ENCODE data around the gene TCERG1L. TPM values are rescaled to one million over a fixed set of nuclear protein-coding genes. Genes with fewer than 3 reads are reported as not detected.
"Not testable (repeated sequence)": the region's sequence is repeated elsewhere in the genome, so short reads cannot be mapped to it uniquely, and the experiment has no call there.

The TCERG1L gene
- total and polyA plus RNA-seq, 10 donors, result 0.03 to 1.2 (median 0.30) TPM; not detected in 3

GRCh38 chr10:131177431-131178327 is 133.8 kb downstream of the TCERG1L start:
- Histone ChIP-seq H3K4me3 (no peak overlapping the region), H3K36me3 (no peaks in the 10 kb centered on the region), H3K27me3 (replicated peaks in 1 of 7) (no peaks in the 10 kb centered on the region), H3K27ac (no peak overlapping the region), H3K4me1 (peaks cover 0 to 9% (median 0%) of the 10 kb centered on the region in 6 donors), H3K9me3 (peaks cover 0 to 8% (median 0%) of the 10 kb centered on the region in 8 donors)
- WGBS, 5 donors, result 71 to 81% (median 80%) methylated on average over 24 to 31 of the region's 31 CpGs
- intact Hi-C loops (cut with DNase I; ENCODE audit: low total_unique reads), result no loop called here
- DNase-seq, result peak; percentile 61
- TF ChIP-seq POLR2AphosphoS5 (IDR thresholded peaks at IDR 0.05) (peak in 1 of 3 donors; percentile 17), POLR2A (IDR thresholded peaks at IDR 0.05) (no peak)

GRCh38 chr10:131176907-131177306 is 134.6 kb downstream of the TCERG1L start:
- TF ChIP-seq CTCF (IDR thresholded peaks at IDR 0.05 in 8 of 11, conservative IDR thresholded peaks at IDR 0.05 in 3 of 11) (no peak), POLR2A (IDR thresholded peaks at IDR 0.05) (no peak), POLR2AphosphoS5 (IDR thresholded peaks at IDR 0.05) (no peak)
- H3K4me3 ChIP-seq, result no peak overlapping the region
- no peak overlapping the region for H3K27ac ChIP-seq
- intact Hi-C loops (cut with DNase I; ENCODE audit: low total_unique reads), result no loop called here
- H3K4me1 ChIP-seq, result peaks cover 0 to 9% (median 0%) of the 10 kb centered on the region in 6 donors
- WGBS, 5 donors, result 77 to 91% (median 84%) methylated on average over 8 of the region's 8 CpGs
- no peaks in the 10 kb centered on the region for H3K36me3 ChIP-seq
- no peak for DNase-seq
- peaks cover 0 to 8% (median 0%) of the 10 kb centered on the region in 8 donors for H3K9me3 ChIP-seq
- no peaks in the 10 kb centered on the region for H3K27me3 ChIP-seq (replicated peaks in 1 of 7)

GRCh38 chr10:131176324-131176723 is 135.2 kb downstream of the TCERG1L start:
- H3K4me3 ChIP-seq; H3K4me1 ChIP-seq; H3K36me3 ChIP-seq; H3K9me3 ChIP-seq; H3K27me3 ChIP-seq (replicated peaks in 1 of 7); H3K27ac ChIP-seq; intact Hi-C loops (cut with DNase I; ENCODE audit: low total_unique reads); DNase-seq: not testable (repeated sequence)
- 74 to 84% (median 81%) methylated on average over 7 of the region's 7 CpGs for WGBS, 5 donors

GRCh38 chr10:131175891-131176290 is 135.6 kb downstream of the TCERG1L start:
- Histone ChIP-seq H3K27ac (no peak overlapping the region), H3K27me3 (replicated peaks in 1 of 7) (no peaks in the 10 kb centered on the region), H3K4me3 (no peak overlapping the region), H3K4me1 (peaks cover 0 to 9% (median 0%) of the 10 kb centered on the region in 6 donors), H3K36me3 (no peaks in the 10 kb centered on the region), H3K9me3 (peaks cover 0 to 8% (median 0%) of the 10 kb centered on the region in 8 donors)
- no peak for TF ChIP-seq POLR2AphosphoS5 (IDR thresholded peaks at IDR 0.05)
- TF ChIP-seq POLR2A (IDR thresholded peaks at IDR 0.05), result no peak
- TF ChIP-seq CTCF (IDR thresholded peaks at IDR 0.05 in 8 of 11, conservative IDR thresholded peaks at IDR 0.05 in 3 of 11), result no peak
- WGBS, 5 donors, result 94 to 97% (median 95%) methylated on average over 11 to 13 of the region's 13 CpGs
- no peak for DNase-seq
- intact Hi-C loops (cut with DNase I; ENCODE audit: low total_unique reads), result no loop called here
